ENCODE results near the gene MIOX. TPM values are rescaled to one million over a fixed set of nuclear protein-coding genes. Genes with fewer than 3 reads are reported as not detected.
A peak's percentile ranks its signal among the peaks of the same experiment; 100 is the strongest.

Gene MIOX
- total RNA-seq, 1 experiment from 2014 or later: 1.4 TPM

DNA sequence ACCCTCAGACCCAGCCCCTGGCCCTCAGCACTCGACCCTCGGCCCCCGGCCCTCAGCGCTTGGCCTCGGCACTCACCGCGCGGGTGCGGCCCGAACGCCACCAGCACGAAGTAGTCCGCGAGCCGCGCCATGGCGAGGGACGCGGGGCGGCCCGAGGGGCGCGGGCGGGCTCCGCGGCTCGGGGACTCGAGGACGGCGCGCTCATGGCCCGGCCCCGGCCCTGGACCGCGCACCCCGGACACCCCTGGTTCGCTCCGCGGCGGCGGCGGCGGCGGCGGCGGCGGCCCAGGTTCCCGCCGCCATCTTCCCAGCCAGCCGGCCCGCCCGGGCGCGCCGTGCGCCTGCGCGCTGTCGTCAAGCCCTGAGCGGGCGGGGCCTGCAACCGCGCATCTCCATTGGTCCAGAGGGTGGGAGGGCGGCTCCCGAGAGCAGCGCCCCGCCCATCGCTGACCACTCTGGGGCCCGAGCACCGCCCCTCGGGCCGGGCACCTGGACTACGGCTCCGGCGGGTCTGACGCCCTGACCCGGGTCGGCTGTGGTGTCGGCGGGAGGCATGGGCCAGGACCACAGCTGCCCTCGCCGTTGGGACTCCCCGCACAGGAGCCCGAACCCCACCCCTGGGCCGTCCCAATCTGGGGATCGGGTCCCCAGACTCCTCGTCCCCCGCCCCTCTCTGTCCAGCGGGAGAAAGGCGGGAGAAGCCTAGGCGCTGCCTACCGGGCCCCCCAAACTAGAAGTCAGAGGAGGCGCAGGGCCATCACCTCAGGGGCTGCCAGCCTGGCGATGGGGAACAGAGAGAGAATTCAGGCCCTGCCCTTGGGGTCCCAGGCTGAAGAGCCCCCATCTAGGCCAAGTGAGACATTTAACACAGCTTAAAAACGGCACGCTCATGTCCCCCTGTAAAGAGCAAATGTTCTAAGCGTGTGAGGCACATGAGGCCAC, 11.7 kb upstream of the MIOX start, which contains the start of gene SBF1:
SBF1 (minus strand) TSS at position 326 of the 942 bp plus-strand sequence; CDS start at position 131, 195 bp downstream.
- no peaks in the 10 kb centered on the region for H3K9me3 Mint-ChIP-seq
- no peak within 1 kb of the TSS for H3K56ac ChIP-seq (ENCODE audit: insufficient read length, low read depth, low read length)
- no peaks in the 10 kb centered on the region; the same call in 1 of the 2 replicates for H3K4me1 ChIP-seq (ENCODE audit: insufficient read depth, low read length)
- H2BK15ac ChIP-seq (ENCODE audit: low read depth, low read length): no peak within 1 kb of the TSS
- DNase-seq: peak; percentile 91
- H3K4ac ChIP-seq (ENCODE audit: low read depth, low read length): no peak within 1 kb of the TSS
- no peak within 1 kb of the TSS for H2BK120ac ChIP-seq (ENCODE audit: low read depth, low read length, poor library complexity, severe bottlenecking)
- H3T11ph ChIP-seq (ENCODE audit: low read length): no peak within 1 kb of the TSS
- peak within 1 kb of the TSS; percentile 39 for H3K18ac ChIP-seq (ENCODE audit: insufficient read length, low read depth, low read length)
- H2BK20ac ChIP-seq (ENCODE audit: low read depth, low read length, poor library complexity, severe bottlenecking): no peak within 1 kb of the TSS
- H4K5ac ChIP-seq (ENCODE audit: insufficient read length, low read depth, low read length): no peak within 1 kb of the TSS
- peaks cover 33 to 39% of the 10 kb centered on the region in 2 experiments for H3K4me1 Mint-ChIP-seq
- no peak within 1 kb of the TSS for H4K8ac ChIP-seq (replicated peaks; ENCODE audit: insufficient read length, low read depth, low read length)
- peaks cover 0 to 7% (median 0%) of the 10 kb centered on the region in 3 experiments; a peak in 4 of 7 replicates for H3K36me3 Mint-ChIP-seq (ENCODE audit: insufficient read depth in 1 of 3, low read depth in 3 of 3)
- H4K91ac ChIP-seq (ENCODE audit: insufficient read length, low read depth, low read length): no peak within 1 kb of the TSS
- H3K27ac Mint-ChIP-seq: peak within 1 kb of the TSS in 1 of 3 experiments; percentile 61; a peak in 2 of 7 replicates
- peaks cover 4% of the 10 kb centered on the region for H4K20me1 ChIP-seq (ENCODE audit: control insufficient read depth, insufficient read depth, insufficient read length)
- no peak within 1 kb of the TSS for H2BK5ac ChIP-seq (ENCODE audit: insufficient read length, low read length)
- H3K4me2 ChIP-seq (ENCODE audit: insufficient read depth, insufficient read length, low read length): peak within 1 kb of the TSS; percentile 68
- peaks cover 4% of the 10 kb centered on the region; the same call in 1 of the 2 replicates for H3K27me3 ChIP-seq (ENCODE audit: insufficient read depth, low read length)
- peaks cover 16% of the 10 kb centered on the region; the same call in 1 of the 2 replicates for H3K79me2 ChIP-seq (ENCODE audit: insufficient read depth, low read length)
- H3K79me1 ChIP-seq (ENCODE audit: insufficient read depth, low read depth, low read length, poor library complexity, severe bottlenecking): peaks cover 14% of the 10 kb centered on the region
- no peak for TF ChIP-seq CTCF (conservative IDR thresholded peaks at IDR 0.05)
- WGBS (ENCODE audit: extremely low coverage, insufficient read length, low lambda C conversion rate): no CpG with 5 or more reads among the region's 97 CpGs
- H2BK12ac ChIP-seq (ENCODE audit: insufficient read length, low read depth, low read length): no peak within 1 kb of the TSS
- H3K27me3 Mint-ChIP-seq (ENCODE audit: low read depth): peaks cover 27% of the 10 kb centered on the region
- no peak within 1 kb of the TSS for H2AFZ ChIP-seq (ENCODE audit: low read length)
- H3K9me3 ChIP-seq (ENCODE audit: control insufficient read depth, low read depth, low read length): no peaks in the 10 kb centered on the region
- no peak within 1 kb of the TSS for H3K23ac ChIP-seq (ENCODE audit: insufficient read length, low read depth, low read length)
- H2AK5ac ChIP-seq (ENCODE audit: insufficient read length, low read length): no peak within 1 kb of the TSS
- peaks cover 13% of the 10 kb centered on the region for H3K23me2 ChIP-seq (ENCODE audit: insufficient read length, low read depth, low read length, poor library complexity, severe bottlenecking)
- peak within 1 kb of the TSS; percentile 81 to 91 for H3K4me3 Mint-ChIP-seq
- H3K14ac ChIP-seq (ENCODE audit: insufficient read depth, low read length): peak within 1 kb of the TSS; percentile 58
- no peak within 1 kb of the TSS for H3K27ac ChIP-seq (ENCODE audit: insufficient read length, low read depth, low read length)
- H3K9ac ChIP-seq (ENCODE audit: extremely low read depth, insufficient read length, low read length): peak within 1 kb of the TSS; percentile 42

Measured in H9 (cell line).